AG04450 (cell line): Measurements from ENCODE around the gene SLC8A1. TPM values are rescaled to one million over a fixed set of nuclear protein-coding genes. Genes with fewer than 3 reads are reported as not detected.

ENCODE experiments used
- CTCF ChIA-PET: fragments of 300-600, 350-600 bp; formaldehyde crosslinking; extraction: SDS; loops from one replicate; lab custom pipeline; 2022; ENCODE audit warnings: antibody characterized with exemption, inconsistent platforms; lab: Charles Lee
- POLR2A ChIA-PET: fragments of 350-600 bp; formaldehyde crosslinking; extraction: SDS; loops from one replicate; lab custom pipeline; 2021; ENCODE audit warnings: antibody characterized with exemption, inconsistent platforms; lab: Yijun Ruan, JAX
- DNase-seq: peaks from one replicate; pipeline ENCODE4 v3.0.0-alpha.2; 2011; ENCODE audit warnings: low read depth, low spot score
- H3K27ac ChIP-seq: one replicate; pipeline ENCODE4 v1.5.1; 2012; ENCODE audit warnings: low read depth, low read length, control low read depth
- H3K27me3 ChIP-seq: one replicate; pipeline ENCODE4 v1.6.0; 2012; ENCODE audit warnings: low read length; ENCODE audit not compliant: control insufficient read depth, insufficient read depth
- H3K4me3 ChIP-seq: 2 replicates; pipeline ENCODE4 v1.5.1; 2011; ENCODE audit warnings: mild to moderate bottlenecking, low read depth, low read length, control low read depth
- H3K9me3 ChIP-seq: 2 replicates; pipeline ENCODE4 v1.5.1; 2012; ENCODE audit warnings: low read length; ENCODE audit not compliant: control insufficient read depth, insufficient read depth
- polyA plus RNA-seq: library from polyadenylated mRNA; depleted of rRNA; stranded (reverse); fragments of >200 nt; gene quantifications from 2 replicates; pipeline ENCODE4 v1.2.3, GENCODE V29; 2011
- TF ChIP-seq, protein P1 (sequence below): IDR thresholded peaks from 2 replicates; pipeline ENCODE4 v1.5.1; 2011; ENCODE audit warnings: low read depth, low read length, control low read depth, inconsistent platforms

The SLC8A1 gene
- polyA plus RNA-seq, 1 experiment, result 19.3 TPM

DNA sequence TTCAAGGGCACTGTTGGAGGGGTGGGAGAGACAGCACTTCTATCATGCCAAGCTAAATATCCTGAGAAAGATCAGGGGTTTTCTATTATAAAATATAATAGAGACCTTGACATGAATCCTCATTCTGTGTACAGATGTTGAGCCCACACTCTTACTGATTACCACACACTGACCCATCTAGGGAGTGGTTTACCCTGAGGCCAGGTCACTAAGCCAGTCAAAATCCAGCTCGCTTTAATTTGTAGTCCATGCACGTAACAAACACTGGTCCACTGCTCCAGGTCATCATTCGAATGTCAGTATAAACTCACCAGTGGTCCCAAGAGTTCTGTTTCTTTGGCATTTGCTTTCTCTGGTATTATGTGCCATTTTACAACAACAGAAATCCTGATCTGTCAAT is 96.4 kb downstream of the SLC8A1 start:
- POLR2A ChIA-PET, result interaction anchor here (0.6 kb wide), 1 partner anchor 9 kb away, joined by 4 read pairs; no protein-coding TSS in a partner anchor
- no peaks in the 10 kb centered on the region for H3K9me3 ChIP-seq
- no peak for DNase-seq
- CTCF ChIA-PET, result no interaction called here
- no peak overlapping the region for H3K4me3 ChIP-seq
- TF ChIP-seq, protein P1, sequence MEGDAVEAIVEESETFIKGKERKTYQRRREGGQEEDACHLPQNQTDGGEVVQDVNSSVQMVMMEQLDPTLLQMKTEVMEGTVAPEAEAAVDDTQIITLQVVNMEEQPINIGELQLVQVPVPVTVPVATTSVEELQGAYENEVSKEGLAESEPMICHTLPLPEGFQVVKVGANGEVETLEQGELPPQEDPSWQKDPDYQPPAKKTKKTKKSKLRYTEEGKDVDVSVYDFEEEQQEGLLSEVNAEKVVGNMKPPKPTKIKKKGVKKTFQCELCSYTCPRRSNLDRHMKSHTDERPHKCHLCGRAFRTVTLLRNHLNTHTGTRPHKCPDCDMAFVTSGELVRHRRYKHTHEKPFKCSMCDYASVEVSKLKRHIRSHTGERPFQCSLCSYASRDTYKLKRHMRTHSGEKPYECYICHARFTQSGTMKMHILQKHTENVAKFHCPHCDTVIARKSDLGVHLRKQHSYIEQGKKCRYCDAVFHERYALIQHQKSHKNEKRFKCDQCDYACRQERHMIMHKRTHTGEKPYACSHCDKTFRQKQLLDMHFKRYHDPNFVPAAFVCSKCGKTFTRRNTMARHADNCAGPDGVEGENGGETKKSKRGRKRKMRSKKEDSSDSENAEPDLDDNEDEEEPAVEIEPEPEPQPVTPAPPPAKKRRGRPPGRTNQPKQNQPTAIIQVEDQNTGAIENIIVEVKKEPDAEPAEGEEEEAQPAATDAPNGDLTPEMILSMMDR, result no peak
- no peaks in the 10 kb centered on the region for H3K27me3 ChIP-seq
- no peak overlapping the region for H3K27ac ChIP-seq

- CTCF ChIA-PET, result no interaction called here
- POLR2A ChIA-PET, result no interaction called here
- H3K9me3 ChIP-seq, result no peaks in the 10 kb centered on the region
- H3K27ac ChIP-seq, result no peak overlapping the region
- no peak for DNase-seq
- H3K27me3 ChIP-seq, result no peaks in the 10 kb centered on the region
- TF ChIP-seq, protein P1, result no peak
- no peak overlapping the region for H3K4me3 ChIP-seq
Observed at GRCh38 chr2:40353231-40353630, 98.7 kb downstream of the SLC8A1 start.

- H3K4me3 ChIP-seq, result no peak overlapping the region
- DNase-seq, result no peak
- no peak overlapping the region for H3K27ac ChIP-seq
- no peaks in the 10 kb centered on the region for H3K27me3 ChIP-seq
- TF ChIP-seq, protein P1, result no peak
- ChIA-PET CTCF (no interaction called here), POLR2A (no interaction called here)
- H3K9me3 ChIP-seq, result no peaks in the 10 kb centered on the region
Observed at GRCh38 chr2:40352703-40353099, 99.2 kb downstream of the SLC8A1 start.

DNA sequence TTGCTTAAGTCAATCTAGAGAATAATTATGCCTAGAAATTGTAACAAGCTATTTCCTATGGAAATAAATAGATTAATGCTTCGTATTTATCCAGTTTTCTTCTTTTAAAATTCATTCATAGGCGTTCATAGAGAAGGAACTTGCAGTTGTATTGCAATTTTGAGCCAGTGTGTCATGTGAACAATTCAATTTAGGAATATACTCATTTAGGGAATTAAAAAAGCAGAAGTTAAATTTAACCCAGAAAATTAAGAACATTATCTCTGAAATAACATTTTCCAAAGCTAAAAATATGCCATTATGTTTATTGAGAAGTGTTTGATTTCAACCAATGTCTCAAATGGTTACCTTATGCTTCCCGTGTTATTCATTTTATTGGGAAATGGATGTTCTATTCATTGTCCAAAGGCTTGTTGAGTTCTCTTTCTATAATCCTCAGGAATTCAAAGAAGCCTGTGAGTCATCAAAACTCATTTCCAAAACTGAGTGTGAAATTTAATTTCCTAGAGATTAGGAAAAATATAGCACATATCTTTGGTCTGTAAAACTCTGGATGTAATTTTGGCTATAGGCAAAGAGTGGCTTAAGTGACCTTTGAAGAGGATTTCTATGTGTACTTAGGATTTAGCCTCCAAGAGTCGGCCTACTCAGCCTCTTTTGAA is 99.7 kb downstream of the SLC8A1 start:
- POLR2A ChIA-PET, result no interaction called here
- H3K27ac ChIP-seq, result no peak overlapping the region
- H3K27me3 ChIP-seq, result no peaks in the 10 kb centered on the region
- H3K4me3 ChIP-seq, result no peak overlapping the region
- DNase-seq, result no peak
- CTCF ChIA-PET, result no interaction called here
- TF ChIP-seq, protein P1, result no peak
- H3K9me3 ChIP-seq, result no peaks in the 10 kb centered on the region

DNA sequence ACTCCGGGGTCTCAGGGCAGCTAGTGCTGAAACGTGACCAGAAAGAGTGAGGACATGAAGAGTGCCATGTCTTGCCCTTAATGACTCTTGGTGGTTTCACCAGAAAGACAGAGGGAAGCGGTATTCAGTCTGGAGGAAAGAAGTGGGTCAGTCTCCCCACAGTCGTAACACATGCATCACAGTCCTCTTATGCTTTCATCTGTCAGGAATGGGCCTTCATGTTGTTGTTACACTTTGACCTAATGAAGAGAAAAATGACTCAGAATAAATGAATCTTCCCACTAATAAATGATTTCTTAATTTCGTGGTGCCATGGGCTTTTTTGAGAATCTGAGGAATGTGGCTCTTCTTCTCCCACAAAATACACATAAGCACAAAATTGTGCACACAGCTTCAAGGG is 103.2 kb downstream of the SLC8A1 start:
- POLR2A ChIA-PET, result no interaction called here
- Histone ChIP-seq H3K27me3 (no peaks in the 10 kb centered on the region), H3K4me3 (no peak overlapping the region), H3K9me3 (no peaks in the 10 kb centered on the region), H3K27ac (no peak overlapping the region)
- TF ChIP-seq, protein P1, result no peak
- DNase-seq, result no peak
- CTCF ChIA-PET, result no interaction called here
